ENCODE data around the gene HOXB7.

GRCh38 chr17:48643697-48644012 is 32.8 kb upstream of the HOXB7 start:
- TF ChIP-seq STAT3 (IDR thresholded peaks at IDR 0.05; ENCODE audit: low read depth, low read length) (no peak), MXI1 (IDR thresholded peaks at IDR 0.05; ENCODE audit: low read depth, low read length) (no peak), POLR2A (IDR thresholded peaks at IDR 0.05; ENCODE audit: low read depth, low read length) (no peak), POLR2AphosphoS5 (IDR thresholded peaks at IDR 0.05; ENCODE audit: low read length) (no peak), RAD21 (IDR thresholded peaks at IDR 0.05; ENCODE audit: insufficient read depth, low read depth, low read length) (no peak), TCF12 (IDR thresholded peaks at IDR 0.05; ENCODE audit: low read depth, low read length) (no peak), REST (IDR thresholded peaks at IDR 0.05; ENCODE audit: low read depth, low read length) (no peak)
- TF ChIP-seq, protein P1, sequence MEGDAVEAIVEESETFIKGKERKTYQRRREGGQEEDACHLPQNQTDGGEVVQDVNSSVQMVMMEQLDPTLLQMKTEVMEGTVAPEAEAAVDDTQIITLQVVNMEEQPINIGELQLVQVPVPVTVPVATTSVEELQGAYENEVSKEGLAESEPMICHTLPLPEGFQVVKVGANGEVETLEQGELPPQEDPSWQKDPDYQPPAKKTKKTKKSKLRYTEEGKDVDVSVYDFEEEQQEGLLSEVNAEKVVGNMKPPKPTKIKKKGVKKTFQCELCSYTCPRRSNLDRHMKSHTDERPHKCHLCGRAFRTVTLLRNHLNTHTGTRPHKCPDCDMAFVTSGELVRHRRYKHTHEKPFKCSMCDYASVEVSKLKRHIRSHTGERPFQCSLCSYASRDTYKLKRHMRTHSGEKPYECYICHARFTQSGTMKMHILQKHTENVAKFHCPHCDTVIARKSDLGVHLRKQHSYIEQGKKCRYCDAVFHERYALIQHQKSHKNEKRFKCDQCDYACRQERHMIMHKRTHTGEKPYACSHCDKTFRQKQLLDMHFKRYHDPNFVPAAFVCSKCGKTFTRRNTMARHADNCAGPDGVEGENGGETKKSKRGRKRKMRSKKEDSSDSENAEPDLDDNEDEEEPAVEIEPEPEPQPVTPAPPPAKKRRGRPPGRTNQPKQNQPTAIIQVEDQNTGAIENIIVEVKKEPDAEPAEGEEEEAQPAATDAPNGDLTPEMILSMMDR (IDR thresholded peaks at IDR 0.05 in 2 of 3, conservative IDR thresholded peaks at IDR 0.05 in 1 of 3; ENCODE audit: control insufficient read depth in 2 of 3, extremely low read depth in 1 of 3, insufficient read depth in 1 of 3, low read depth in 3 of 3, low read length in 3 of 3) = no peak

Measured in GM12878 (cell line).